GM12864 (cell line): Measurements from ENCODE around the gene NUP37.

Experiments used
- DNase-seq: peaks from one replicate; pipeline ENCODE4 v3.0.0-alpha.2; 2011; ENCODE audit warnings: low read depth
- H3K4me3 ChIP-seq: 2 replicates; pipeline ENCODE4 v1.5.1; 2011; ENCODE audit warnings: mild to moderate bottlenecking, low read depth, low read length, control low read depth
- TF ChIP-seq, protein P1 (sequence below): IDR thresholded peaks from 2 replicates; pipeline ENCODE4 v1.5.1; 2011; ENCODE audit warnings: low read depth, mild to moderate bottlenecking, moderate library complexity, low read length, control low read depth, inconsistent platforms; ENCODE audit errors: missing control alignments

NUP37 gene

DNA sequence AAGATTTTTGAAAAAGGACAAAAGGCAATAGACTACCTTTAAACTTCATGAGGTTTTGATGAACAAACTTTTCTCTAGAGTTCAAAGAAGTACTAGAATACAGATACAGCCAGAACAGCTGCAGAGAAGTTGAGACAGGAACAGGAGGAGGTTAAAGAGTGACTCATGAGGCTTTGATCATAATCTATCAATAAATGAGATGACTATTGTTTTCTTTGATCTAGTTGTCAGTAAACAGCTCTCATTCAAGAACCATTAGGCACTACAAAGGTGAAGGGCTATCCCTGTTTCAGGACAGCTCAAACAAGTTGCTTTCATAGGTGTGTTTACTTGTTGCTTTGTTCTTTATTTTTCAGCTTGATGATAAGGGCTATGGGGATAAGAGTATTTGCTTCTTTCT lies 60.6 kb downstream of the NUP37 start:
- no peak for DNase-seq
- H3K4me3 ChIP-seq: no peak overlapping the region
- TF ChIP-seq, protein P1, sequence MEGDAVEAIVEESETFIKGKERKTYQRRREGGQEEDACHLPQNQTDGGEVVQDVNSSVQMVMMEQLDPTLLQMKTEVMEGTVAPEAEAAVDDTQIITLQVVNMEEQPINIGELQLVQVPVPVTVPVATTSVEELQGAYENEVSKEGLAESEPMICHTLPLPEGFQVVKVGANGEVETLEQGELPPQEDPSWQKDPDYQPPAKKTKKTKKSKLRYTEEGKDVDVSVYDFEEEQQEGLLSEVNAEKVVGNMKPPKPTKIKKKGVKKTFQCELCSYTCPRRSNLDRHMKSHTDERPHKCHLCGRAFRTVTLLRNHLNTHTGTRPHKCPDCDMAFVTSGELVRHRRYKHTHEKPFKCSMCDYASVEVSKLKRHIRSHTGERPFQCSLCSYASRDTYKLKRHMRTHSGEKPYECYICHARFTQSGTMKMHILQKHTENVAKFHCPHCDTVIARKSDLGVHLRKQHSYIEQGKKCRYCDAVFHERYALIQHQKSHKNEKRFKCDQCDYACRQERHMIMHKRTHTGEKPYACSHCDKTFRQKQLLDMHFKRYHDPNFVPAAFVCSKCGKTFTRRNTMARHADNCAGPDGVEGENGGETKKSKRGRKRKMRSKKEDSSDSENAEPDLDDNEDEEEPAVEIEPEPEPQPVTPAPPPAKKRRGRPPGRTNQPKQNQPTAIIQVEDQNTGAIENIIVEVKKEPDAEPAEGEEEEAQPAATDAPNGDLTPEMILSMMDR: no peak

DNA sequence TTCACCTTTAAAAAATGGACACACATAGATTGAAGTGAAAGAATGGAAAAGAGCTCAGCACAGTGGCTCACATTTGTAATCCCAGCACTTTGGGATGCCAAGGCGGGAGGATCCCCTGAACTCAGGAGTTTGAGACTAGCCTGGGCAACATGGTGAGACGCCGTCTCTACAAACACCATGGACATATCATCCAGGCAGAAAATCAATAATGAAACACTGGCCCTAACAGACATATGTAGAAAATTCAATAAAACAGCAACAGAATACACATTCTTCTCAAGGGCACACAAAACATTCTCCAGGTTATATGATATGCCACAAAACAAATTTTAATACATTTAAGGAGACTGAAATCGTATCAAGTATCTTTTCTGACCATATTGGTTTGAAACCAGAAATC lies 65.6 kb downstream of the NUP37 start:
- H3K4me3 ChIP-seq: no peak overlapping the region
- no peak for DNase-seq
- TF ChIP-seq, protein P1: no peak

DNA sequence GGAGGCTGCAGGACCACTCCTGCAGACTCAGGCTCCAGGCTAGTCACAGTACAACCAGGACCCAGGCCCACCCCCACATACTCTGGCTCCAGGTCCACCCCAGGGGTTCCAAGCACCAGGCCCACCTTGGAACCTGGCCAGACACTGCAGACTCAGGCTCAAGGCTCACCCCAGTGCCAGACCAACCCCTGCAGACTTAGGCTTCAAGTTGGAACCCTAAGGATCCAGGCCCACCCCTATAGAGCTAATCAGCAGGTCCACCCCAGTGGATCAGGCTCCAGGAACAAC lies 66.9 kb downstream of the NUP37 start:
- H3K4me3 ChIP-seq: no peak overlapping the region
- DNase-seq: no peak
- TF ChIP-seq, protein P1: no peak

DNA sequence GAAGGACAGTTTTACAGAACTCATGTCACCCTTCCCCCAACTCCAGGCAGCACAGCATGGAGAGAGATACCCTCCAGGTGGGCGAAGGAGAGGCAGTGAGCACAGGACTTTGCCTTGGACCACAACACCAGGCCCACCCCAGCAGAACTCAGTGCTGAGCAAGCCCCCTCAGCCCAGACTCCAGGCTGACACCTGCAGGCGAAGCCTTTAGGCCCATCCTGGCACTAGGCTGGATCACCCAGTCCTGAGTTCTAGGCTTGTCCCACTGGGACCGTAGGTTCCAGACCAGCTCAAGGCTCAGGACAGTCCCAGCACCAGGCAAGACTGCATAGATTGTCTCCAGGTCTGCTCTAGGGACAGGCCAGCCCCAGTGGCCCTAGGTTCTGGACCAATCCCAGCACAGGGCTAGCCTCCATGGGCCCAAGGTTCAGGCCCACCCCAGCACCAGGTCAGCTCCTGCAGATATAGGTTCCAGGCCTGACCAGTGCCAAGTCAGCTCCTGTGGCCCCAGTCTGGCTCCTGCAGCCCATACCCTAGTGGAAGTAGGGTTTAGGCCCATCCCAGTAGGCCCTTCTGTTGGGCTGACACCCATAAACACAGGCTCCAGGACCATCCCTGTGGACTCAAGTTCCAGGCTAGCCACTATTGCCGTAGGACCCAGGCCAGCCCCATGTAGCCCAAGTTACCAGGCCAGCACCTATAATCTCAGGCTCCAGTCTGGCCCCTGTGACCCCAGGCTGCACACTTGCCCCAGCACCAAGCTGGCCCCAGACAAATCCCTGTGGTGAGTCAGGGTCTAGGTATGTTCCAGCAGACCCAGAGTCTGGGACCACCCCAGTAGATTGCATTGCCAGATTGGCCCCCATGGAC lies 67.5 kb downstream of the NUP37 start:
- no peak overlapping the region for H3K4me3 ChIP-seq
- TF ChIP-seq, protein P1: no peak
- no peak for DNase-seq

DNA sequence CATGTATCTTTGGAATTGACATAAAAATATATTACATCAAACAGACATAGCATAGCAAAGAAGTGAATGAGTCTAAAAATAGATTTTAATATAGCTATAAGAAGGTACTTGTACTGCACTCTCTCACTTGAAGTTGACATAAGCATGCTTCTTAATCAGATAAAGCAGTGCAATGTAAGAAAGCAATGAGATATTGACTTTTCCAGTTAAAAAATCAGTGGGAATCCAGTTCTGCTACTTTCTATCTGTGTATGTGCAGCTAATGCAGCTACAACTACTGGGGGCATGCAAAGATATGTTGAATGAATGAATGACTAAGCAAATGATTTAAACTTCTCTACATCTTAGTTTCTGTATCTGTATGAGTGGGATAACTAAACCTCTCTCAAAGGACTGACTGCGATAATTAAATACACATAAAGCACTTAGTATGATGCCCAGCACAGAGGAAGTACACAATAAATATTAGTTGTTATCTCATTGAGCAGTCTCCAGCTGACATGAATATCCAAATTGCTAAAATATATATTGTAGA lies 68.4 kb downstream of the NUP37 start:
- TF ChIP-seq, protein P1: no peak
- DNase-seq: no peak
- H3K4me3 ChIP-seq: no peak overlapping the region

DNA sequence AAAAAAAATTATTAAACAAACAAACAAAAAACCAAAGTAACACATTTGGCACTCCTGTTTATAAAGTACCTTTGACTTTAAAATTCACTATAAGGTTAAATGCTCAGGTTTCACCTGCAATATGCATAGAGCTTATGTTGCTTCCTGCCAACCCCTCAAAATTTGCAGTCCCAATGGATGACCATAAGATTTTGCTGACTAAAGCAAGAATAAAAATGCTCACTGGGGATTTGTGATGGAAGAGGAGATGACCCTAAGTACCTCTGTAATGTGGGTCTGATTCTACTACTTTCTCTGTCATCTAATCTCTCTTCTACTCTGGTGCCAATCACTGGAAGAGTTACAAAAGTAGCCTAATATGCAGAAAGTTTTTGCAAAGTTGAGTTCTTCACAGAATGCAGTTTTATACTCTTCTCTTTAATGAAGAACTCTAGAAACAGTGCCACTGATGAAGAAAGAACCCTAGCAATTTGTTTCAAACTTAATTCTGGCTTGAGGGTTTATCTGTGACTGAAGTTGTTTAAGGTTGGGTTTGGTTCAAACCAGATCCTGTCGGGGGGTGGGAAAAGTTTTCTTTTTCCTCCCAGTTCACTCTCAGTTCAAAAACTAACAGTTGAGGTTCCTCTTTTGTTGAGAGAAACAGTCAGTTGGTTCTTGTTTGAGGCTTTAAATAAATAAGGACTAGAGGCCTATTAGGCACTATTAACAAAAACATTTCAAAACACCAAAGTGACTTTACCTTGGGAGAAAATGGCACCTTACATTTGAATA lies 69.1 kb downstream of the NUP37 start:
- no peak for DNase-seq
- TF ChIP-seq, protein P1: no peak
- H3K4me3 ChIP-seq: no peak overlapping the region
